G401 (cell line): ENCODE measurements around the gene TMEM9. TPM values are rescaled to one million over a fixed set of nuclear protein-coding genes. Genes with fewer than 3 reads are reported as not detected.
A peak's percentile ranks its signal among the peaks of the same experiment; 100 is the strongest.

ENCODE experiments used
- DNase-seq: peaks from one replicate; pipeline ENCODE4 v3.0.0-alpha.2; 2015; ENCODE audit warnings: low spot score
- in situ Hi-C: cut with HindIII; loops from 2 replicates; pipeline ENCODE4 v1.10.0; 2016; ENCODE audit warnings: low sequenced_read_pairs, mixed read lengths
- total RNA-seq: library from RNA; depleted of rRNA; stranded (reverse); fragments of >200 nt; shearing (Covaris generic); gene quantifications from 2 replicates; pipeline ENCODE4 v1.2.3, GENCODE V29; 2014

TMEM9 gene
- total RNA-seq, 1 experiment from 2014 or later, result 541 TPM

GRCh38 chr1:201137579-201138310 lies 16.5 kb downstream of the TMEM9 start:
- in situ Hi-C loops, result no loop called here
- no peak for DNase-seq

DNA sequence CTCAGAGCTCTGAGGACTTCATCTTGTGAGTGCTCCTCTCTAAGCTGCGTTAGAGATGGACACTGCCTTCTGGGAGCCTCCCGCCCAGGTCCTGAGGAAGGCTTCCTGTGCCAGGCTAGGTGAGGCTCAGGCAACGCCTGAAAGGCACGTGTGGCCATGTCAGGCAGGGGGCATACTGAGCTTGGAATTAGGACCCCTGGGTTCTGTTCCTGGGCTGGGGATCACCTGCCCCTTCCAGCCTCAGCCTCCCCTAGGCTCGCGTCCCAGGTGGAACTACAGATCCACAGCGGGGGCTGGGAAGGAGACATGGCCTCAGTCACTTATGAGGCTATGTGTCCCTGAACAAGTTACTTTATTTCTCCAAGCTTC lies 17.3 kb downstream of the TMEM9 start:
- in situ Hi-C loops, result no loop called here
- DNase-seq, result no peak

- in situ Hi-C loops, result no loop called here
- DNase-seq, result no peak
These were observed 17.8 kb downstream of the TMEM9 start for GRCh38 chr1:201136355-201137023.

DNA sequence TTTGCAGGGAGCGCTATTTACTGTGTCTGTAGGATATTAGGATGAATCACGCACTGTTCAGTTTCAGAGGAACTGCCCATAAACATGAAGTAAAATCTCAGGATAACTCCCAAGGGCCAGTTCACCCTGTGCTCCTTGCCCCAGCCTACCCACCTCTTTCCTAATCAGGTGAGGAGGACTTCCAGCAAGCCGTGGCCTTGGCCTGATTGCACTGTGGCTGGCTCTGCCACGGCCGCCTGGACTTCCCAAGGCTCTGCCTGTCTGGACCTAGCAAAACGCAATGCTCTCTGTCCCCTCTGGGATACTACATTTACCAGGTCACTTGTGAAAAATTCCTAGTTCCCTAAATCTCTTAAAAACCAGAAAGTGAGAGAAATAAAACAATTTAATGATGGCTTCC lies 19.9 kb downstream of the TMEM9 start:
- no peak for DNase-seq
- in situ Hi-C loops, result no loop called here

GRCh38 chr1:201131398-201131797 lies 22.9 kb downstream of the TMEM9 start:
- DNase-seq, result no peak
- in situ Hi-C loops, result no loop called here

DNA sequence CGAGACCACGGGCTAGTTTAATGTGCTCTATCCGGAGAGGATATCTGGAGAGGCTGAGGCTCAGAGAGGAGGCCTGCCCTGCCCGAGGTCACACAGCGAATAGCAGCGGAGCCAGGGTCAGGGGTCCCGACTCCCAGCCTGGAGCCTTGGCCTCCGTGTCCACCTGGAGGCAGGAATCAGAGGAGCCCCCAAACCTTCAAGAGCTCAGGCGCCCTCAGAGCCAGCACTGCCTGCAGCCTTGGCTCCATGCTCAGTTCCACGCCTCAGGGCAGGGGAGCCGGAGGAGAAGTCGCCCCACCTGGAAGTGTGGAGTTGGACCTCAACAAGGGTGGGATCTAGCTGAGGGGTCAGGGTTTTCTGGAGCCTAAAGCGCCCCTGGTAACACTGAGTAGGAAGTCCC lies 25.3 kb downstream of the TMEM9 start:
- no peak for DNase-seq
- in situ Hi-C loops, result no loop called here

DNA sequence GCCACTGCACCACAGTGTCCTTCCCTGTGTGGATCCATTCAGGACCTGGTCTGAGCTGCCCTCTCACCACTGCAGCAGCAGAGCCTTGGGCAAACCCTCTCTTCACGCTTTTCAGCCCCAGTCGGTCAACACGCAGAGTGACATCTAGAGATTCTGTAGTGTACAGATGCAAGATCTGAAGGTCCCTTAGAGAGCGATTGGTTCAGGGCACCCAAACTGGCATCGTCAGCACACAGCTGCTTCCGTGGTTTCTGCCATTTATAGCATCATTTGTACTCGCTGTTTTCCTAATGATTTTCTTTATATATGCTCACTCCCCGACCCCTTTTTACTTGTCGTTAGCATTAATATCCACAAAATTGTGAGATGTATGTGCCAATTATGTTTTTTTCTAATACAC lies 25.8 kb downstream of the TMEM9 start:
- in situ Hi-C loops, result no loop called here

GRCh38 chr1:201127755-201128455 lies 26.4 kb downstream of the TMEM9 start:
- in situ Hi-C loops, result no loop called here
- no peak for DNase-seq

More for the DNA sequence above, 25.8 kb downstream of the TMEM9 start:
- DNase-seq, result no peak

- in situ Hi-C loops, result no loop called here
- no peak for DNase-seq
These were observed 27.2 kb downstream of the TMEM9 start, which contains the start of gene ASCL5 for GRCh38 chr1:201126832-201127754. Gene ASCL5, minus strand, starts transcription at chr1:201127184. Its CDS starts 11,812 bp downstream, at chr1:201115372.

GRCh38 chr1:201126463-201126831 lies 27.8 kb downstream of the TMEM9 start:
- no peak for DNase-seq
- in situ Hi-C loops, result no loop called here

DNA sequence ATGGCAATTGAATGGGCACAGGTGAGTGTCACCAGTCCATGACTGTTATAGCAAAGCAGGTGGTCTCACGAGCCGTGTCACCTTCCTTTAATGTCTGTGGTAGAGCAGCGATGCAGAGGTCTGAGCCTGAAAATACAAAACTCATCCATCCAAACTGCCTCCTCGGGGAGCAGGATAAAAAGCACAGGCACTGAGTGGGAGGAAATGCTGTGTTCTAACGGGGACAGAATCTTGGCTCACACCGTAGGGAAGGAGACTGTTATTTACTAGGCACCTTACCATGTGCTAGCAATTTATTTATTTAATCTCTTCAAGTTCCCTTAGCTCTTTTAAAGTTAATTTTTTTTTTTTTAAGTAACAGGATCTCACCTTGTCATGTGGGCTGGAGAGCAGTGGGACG lies 28.5 kb downstream of the TMEM9 start:
- in situ Hi-C loops, result no loop called here
- DNase-seq, result no peak

GRCh38 chr1:201125019-201125418 lies 29.3 kb downstream of the TMEM9 start:
- DNase-seq, result no peak

GRCh38 chr1:201123866-201124265 lies 30.4 kb downstream of the TMEM9 start:
- DNase-seq, result no peak
- in situ Hi-C loops, result no loop called here

More at GRCh38 chr1:201125019-201125418, 29.3 kb downstream of the TMEM9 start:
- in situ Hi-C loops, result no loop called here

GRCh38 chr1:201122321-201122957 lies 31.8 kb downstream of the TMEM9 start:
- no peak for DNase-seq
- in situ Hi-C loops, result no loop called here

DNA sequence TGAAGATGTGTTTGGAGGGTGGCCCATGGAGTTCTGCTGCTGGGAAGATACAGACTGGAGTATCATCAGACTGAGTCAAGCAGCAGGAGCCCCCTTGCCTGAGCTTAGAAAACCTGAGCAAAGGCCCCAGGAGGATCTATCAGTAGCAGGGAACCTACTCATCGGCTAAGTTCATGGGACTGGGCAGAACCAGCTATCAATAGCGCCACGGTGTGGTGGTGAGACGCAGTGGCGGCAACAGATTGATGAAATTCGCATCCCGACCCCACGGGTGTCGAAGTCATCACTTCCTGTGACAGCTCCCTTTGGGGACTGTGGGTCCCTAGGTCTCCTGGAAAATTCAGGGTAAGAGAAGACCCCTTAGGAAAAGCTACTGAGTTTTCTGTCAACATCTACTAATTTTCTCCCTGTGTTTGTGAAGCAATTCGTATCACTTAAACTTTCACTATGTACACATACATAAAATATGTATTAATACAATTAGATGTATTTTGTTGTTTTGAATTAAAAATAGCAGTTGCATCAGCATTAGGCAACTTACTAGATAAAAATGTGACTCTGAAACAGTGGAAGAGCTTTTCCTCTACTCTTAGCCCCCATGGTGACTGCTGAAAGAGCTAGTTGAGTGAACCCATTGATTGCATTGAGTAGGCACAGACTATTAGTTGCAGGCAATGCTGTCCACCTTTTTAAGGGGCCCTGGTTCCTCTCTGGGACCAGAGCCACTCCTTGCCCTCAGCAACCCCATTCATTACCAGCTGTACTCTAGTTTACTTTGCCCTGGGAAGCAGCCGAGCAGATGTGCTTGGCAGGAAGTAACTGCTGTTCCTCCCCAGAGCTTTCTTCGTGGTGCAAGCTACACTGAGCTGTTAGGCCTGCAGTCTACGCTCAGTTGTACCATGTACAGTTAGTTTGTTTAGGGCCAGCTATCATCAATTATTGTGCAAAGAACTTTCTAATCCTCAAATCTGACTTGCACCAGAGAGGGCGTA lies 34.8 kb downstream of the TMEM9 start:
- DNase-seq, result peak; percentile 37
- in situ Hi-C loops, result no loop called here

DNA sequence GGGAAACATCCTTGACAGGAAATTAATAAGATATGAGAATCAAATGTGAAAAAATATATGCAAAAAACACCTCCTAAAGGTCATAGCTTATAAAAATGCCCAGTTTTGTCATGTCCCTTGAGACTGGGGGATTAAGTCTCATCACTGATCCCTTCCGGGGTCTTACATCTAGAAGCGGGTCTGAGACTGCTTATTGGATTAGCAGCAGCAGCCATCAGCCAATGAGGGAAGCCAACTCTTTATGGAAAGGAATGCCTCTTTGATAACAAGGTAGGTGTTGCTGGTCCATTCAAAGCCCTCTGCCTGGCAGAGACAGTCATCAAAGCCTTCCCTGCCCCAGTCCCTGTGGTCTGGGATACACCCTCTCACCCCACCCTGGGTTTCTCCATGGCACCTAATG lies 38.2 kb downstream of the TMEM9 start:
- DNase-seq, result no peak
- in situ Hi-C loops, result no loop called here

DNA sequence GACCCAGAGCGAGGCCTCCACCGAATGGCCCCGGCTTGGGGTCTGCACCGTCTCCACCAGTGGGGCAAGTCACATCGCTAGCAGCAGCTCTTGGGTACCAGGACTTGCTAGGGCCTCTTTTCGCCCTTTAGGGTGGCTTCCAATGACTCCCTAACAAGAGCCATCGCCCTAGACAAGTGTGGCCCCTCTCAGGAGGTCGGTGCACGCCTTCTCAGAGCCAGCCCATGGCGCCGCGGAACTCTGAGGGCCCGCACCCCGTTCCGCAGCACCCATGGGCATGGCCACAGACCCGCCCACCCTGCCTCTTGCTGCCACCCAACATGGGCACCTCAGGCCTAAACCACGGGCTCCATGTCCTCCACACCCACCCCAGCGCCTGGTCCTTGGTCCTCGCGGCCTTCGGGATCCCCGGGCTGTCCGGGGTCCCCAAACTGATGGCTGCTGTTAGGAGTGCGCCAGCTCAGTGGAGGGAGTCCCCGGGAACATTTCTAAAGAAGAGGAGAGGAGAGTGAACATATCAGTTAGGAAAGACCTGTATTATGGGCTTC lies 38.8 kb downstream of the TMEM9 start:
- no peak for DNase-seq
- in situ Hi-C loops, result no loop called here
